Hepatocyte (in vitro differentiated cells): ENCODE data around the gene RAB12.

Experiments
- EZH2 ChIP-seq: fragments of 200-600 bp; sonication (generic); IDR thresholded peaks from 2 replicates; pipeline ENCODE4 v1.6.1; 2016; ENCODE audit warnings: antibody characterized with exemption, mild to moderate bottlenecking, borderline replicate concordance
- EZH2phosphoT487 ChIP-seq: fragments of 200-600 bp; sonication (generic); IDR thresholded peaks from one replicate; pipeline ENCODE4 v1.6.1; 2018; ENCODE audit warnings: antibody characterized with exemption, mild to moderate bottlenecking, low read depth, moderate library complexity; ENCODE audit not compliant: unreplicated experiment, severe bottlenecking
- TF ChIP-seq, protein P1 (sequence below): fragments of 200-600 bp; sonication (generic); IDR thresholded peaks from 2 replicates; pipeline ENCODE4 v1.5.1; 2016; ENCODE audit warnings: antibody characterized with exemption, mild to moderate bottlenecking; ENCODE audit not compliant: poor library complexity

DNA sequence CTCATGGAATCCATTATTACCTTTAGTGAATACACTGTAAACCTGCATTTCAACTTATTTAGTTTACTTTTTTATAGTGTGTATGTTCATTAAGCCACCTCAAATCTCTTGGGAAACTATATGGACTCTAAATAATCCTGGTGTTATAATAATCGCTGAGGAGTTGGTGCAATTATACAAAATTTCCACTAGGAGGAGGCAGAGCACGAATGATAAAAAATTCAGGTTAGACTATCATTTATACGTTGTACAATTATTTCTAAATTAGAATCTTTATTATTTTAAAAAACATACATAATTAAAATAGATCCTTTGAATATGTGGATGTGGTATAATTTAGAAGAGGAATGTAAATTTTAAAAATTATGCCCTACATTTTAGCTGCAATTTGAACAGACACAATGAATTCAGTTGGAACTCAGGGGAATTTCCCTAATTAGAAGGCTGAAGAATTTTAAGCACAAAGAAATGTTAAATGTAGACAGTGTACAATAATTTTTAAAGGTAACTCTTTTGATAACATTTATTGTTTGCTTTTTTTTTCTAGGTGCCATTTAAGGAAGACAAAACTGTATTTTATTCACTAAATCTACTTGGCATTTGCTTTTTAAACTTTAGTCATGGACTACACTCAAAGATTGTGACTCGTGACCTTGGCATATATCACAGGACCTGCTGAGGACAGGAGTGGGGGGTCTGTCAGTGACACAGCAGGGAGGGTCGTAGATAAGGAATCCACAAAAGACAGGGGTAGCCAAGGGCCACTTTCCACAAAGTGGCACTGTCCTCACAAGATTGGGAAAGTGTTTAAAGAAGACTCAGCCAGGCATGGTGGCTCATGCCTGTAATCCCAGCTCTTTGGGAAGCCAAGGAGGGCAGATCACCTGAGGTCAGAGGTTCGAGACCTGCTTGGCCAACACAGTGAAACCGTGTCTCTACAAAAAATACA, 45.5 kb downstream of the RAB12 start:
- TF ChIP-seq, protein P1, sequence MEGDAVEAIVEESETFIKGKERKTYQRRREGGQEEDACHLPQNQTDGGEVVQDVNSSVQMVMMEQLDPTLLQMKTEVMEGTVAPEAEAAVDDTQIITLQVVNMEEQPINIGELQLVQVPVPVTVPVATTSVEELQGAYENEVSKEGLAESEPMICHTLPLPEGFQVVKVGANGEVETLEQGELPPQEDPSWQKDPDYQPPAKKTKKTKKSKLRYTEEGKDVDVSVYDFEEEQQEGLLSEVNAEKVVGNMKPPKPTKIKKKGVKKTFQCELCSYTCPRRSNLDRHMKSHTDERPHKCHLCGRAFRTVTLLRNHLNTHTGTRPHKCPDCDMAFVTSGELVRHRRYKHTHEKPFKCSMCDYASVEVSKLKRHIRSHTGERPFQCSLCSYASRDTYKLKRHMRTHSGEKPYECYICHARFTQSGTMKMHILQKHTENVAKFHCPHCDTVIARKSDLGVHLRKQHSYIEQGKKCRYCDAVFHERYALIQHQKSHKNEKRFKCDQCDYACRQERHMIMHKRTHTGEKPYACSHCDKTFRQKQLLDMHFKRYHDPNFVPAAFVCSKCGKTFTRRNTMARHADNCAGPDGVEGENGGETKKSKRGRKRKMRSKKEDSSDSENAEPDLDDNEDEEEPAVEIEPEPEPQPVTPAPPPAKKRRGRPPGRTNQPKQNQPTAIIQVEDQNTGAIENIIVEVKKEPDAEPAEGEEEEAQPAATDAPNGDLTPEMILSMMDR: peak; percentile 84
- TF ChIP-seq EZH2phosphoT487 (no peak), EZH2 (no peak)
